Effector CD4-positive, alpha-beta T cell (primary cell): Measurements from ENCODE around the gene OLFML2A. TPM values are rescaled to one million over a fixed set of nuclear protein-coding genes. Genes with fewer than 3 reads are reported as not detected.
"Not testable (repeated sequence)": the region's sequence is repeated elsewhere in the genome, so short reads cannot be mapped to it uniquely, and the experiment has no call there.

Source experiments
- DNase-seq: peaks from one replicate; pipeline ENCODE4 v3.0.0-alpha.2; 2020
- total RNA-seq: gene quantifications from one replicate; lab custom pipeline; 2026; lab: John Stamatoyannopoulos, UW

OLFML2A gene
- not detected for total RNA-seq

DNA sequence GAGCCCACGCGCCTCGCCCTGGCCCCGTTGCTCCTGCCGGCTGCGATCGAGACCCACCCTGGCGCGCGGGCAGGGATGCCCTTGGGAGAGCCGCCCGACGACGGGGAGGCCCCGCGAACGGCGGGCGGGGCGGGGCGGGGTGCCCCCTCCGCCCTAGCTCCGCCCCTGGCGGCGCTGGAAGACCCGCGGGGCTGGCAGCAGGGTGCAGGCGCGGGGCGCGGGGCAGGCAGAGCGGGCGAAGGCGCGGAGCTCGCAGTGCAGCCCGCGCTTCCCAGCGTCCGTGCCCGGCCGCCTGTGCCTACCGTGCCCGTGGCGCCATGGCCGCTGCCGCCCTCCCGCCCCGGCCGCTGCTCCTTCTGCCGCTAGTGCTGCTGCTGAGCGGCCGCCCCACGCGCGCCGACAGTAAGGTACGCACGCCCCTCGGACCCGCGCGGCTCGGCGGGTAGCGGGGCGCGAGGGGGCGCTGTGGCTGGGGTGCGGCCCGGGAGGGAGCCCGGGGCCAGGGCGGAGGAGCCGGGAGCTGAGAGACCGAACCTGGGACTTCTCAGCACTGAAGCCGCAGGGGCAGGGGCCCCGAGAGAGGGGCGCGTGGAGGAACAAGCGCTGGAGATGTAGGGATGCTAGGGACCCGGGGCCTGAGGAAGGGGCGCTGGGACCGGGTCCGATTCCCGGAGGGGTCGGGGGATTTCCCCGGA lies at the start of gene OLFML2A:
OLFML2A (plus strand) TSS at position 180 of the 695 bp plus-strand sequence; CDS start at position 318, 138 bp downstream.
- DNase-seq: no peak

GRCh38 chr9:124730772-124731171 lies 46.2 kb upstream of the OLFML2A start:
- DNase-seq: no peak

GRCh38 chr9:124733964-124734740 lies 42.8 kb upstream of the OLFML2A start:
- DNase-seq: no peak

GRCh38 chr9:124734741-124735083 lies 42.2 kb upstream of the OLFML2A start:
- not testable (repeated sequence) for DNase-seq

- no peak for DNase-seq
Measured at GRCh38 chr9:124735121-124735520, 41.8 kb upstream of the OLFML2A start.

DNA sequence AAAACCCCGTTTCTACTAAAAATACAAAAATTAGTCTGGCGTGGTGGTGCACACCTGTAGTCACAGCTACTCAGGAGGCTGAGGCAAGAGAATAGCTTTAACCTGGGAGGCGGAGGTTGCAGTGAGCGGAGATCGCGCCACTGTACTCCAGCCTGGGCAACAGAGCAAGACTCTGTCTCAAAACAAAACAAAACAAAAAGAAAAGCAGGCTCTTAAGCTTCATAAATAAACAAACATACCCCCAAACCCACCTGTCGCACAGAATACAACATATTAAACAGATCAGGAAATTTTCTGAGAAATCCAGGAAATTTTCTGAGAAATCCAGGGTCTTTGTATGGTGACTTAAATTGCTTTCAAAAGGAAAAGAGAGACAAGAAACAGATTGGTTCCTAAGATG lies 38.9 kb upstream of the OLFML2A start:
- not testable (repeated sequence) for DNase-seq

DNA sequence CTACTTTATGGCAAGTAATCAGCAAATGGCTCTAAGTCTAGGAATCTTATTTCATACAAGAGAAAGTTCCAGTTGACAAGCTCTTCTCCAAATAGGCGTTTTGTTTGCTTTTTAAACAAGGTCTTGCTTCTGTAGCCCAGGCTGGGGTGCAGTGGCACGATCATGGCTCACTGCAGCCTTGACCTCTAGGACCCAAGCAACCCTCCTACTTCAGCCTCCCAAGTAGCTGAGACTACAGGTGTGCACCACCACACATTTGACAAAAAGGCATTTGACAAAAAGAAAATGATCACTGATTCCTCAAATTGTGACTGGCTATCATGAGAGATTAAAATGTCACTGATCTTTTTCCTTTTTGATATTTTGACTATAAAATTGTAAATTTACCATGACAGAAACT lies 37.6 kb upstream of the OLFML2A start:
- DNase-seq: no peak

DNA sequence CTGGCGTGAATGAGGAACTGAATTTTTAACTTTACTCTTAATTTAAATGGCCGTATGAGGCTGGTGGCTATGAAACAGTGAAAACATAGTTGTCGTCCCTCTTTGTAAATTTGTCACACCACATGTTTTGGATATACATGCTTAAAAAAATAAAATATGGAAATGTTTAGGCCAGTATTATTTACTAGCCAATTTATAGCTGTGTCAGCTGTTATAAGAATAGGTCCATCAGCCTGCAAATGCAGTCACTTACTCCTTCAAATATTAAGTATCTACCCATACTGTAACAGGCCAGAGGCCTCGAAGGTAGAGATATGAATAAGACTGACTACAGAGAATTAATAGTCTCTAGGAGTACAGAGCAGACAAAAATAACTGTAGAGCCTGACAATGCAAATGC lies 35.8 kb upstream of the OLFML2A start:
- no peak for DNase-seq

DNA sequence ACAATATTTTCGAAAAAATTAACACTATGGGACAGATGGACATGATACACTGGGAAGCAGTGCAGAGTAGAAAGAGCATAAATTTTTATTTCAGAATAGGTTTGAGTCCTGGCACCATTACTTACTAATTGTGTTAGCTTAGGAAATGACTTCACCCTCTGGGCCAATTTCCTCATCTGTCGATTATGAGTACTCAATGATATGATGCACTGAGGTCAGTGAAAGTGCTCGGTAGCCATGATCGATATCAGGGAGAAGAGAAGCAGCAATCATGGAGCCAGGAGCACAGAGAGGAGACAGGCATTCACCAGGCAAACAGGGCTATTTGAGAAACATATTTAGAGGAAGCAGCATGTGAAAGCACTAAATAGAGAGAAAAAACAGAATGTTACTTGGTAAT lies 35.3 kb upstream of the OLFML2A start:
- DNase-seq: no peak

- DNase-seq: no peak
Measured at GRCh38 chr9:124742940-124743339, 34.0 kb upstream of the OLFML2A start.

DNA sequence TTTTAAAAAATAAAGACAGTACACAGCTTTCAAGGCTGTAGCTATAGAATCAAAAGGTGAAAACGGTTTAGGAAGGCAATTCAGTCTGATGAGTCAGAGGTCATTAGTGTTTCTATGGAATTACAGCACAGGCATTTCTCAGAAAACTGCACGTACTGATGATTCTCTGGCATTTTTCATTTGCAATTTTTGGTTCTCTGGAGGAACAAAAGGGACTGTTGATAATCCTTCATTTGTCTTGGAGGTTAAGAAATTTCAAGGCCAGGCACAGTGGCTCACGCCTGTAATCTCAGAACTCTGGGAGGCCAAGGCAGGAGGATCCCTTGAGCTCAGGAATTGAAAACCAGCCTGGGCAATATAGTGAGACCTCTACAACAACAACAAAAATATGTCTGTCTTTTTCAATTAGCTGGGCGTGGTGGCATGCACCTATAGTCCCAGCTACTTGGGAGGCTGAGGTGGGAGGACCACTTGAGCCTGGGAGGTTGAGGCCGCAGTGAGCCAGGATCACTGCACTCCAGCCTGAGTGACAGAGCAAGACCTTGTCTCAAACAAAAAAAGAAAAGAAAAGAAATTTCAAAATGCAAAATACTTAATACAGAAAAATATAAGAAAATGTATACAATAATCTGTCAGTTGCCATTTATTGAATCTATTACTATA lies 33.1 kb upstream of the OLFML2A start:
- no peak for DNase-seq

- DNase-seq: no peak
Measured at GRCh38 chr9:124747065-124747464, 29.9 kb upstream of the OLFML2A start.

DNA sequence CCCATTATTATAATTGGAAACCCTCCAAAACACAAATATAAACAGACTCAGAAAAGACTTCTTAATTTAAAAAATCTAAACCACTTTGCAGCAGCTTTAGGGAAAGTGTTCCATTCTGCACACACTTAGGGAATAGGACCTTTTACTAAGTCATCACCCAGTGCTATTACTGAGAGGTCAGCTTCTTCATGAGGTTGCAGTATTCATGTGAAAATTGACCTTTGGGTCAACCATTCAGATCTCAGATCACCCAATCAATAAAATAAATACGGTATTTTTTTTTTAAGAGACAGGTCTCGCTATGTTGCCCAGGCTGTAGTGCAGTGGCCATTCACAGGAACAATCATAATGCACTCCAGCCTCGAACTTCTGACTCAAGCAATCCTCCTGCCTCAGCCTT lies 27.6 kb upstream of the OLFML2A start:
- DNase-seq: no peak

DNA sequence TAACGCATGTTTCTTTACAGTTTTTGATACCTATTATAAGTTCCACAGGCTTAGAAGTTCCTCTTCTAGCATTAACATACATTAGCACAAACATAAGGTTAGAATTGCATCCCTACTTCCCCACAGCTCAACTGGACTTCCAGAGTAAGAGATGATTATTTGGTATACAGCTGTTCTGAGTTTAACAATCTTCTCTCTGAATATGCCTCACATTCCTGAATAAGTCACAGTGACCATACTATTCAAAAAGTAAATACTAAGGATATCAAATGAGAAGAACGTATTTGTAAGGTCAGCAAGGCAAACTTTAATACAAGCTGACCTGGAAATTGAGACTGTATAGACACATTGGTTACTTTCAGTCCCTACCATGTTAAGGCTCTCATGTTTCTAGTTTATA lies 27.2 kb upstream of the OLFML2A start:
- DNase-seq: no peak

- DNase-seq: no peak
Measured at GRCh38 chr9:124752967-124753366, 24.0 kb upstream of the OLFML2A start.

DNA sequence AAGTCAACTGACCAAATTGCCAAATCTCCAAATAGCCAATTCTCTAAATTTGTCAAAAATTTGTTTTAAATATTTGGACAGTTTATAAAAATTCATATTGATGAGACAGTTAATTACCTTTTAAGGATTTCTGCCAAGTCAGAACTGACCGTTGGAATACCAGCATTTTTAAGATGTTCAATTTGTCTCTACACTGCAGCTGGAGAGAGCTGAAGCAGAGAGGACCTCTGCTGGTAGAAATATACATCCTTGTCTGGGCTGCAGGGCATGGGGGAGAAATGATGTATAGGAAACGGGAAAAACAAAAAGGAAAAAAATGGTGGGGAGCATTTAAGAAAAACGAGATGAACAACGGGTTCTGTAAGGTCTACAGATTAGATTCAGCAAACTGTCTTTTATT lies 22.6 kb upstream of the OLFML2A start:
- no peak for DNase-seq

- DNase-seq: no peak
Measured at GRCh38 chr9:124755061-124755460, 21.9 kb upstream of the OLFML2A start.

- DNase-seq: no peak
Measured at GRCh38 chr9:124756011-124756410, 20.9 kb upstream of the OLFML2A start.

DNA sequence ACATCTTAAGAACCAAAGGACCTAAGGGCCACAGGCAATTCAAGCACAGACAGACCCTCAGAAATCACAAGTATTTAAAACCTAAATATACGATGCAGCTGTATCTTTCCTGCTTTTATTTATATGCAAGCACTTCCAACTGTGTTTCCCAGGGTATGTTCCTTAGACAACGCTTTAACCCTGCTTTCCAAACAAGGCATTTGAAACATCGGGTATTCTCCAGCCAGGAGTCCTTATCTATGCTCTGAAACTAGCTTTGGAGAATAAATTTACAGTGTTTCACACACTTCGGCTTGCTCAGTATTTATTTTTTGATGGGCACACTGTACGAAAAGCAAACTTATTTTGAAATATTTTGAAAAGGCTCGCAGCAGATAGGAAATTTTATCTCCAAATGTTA lies 19.3 kb upstream of the OLFML2A start:
- DNase-seq: no peak

- DNase-seq: no peak
Measured at GRCh38 chr9:124758061-124758460, 18.9 kb upstream of the OLFML2A start.

- no peak for DNase-seq
Measured at GRCh38 chr9:124758691-124759090, 18.2 kb upstream of the OLFML2A start.

- DNase-seq: no peak
Measured at GRCh38 chr9:124759327-124759726, 17.6 kb upstream of the OLFML2A start.

GRCh38 chr9:124760719-124761118 lies 16.2 kb upstream of the OLFML2A start:
- DNase-seq: no peak

- DNase-seq: no peak
Measured at GRCh38 chr9:124761196-124761595, 15.7 kb upstream of the OLFML2A start.
